Mesodermal cell (in vitro differentiated cells): ENCODE data around the gene FICD.
"Not testable (repeated sequence)": the region's sequence is repeated elsewhere in the genome, so short reads cannot be mapped to it uniquely, and the experiment has no call there.

Source experiments
- H3K27ac ChIP-seq: 2 replicates; pipeline ENCODE4 v1.7.0; 2013; ENCODE audit warnings: mild to moderate bottlenecking, low read depth, low read length, moderate library complexity; ENCODE audit not compliant: severe bottlenecking
- H3K36me3 ChIP-seq: 2 replicates; pipeline ENCODE4 v1.7.1; 2013; ENCODE audit warnings: mild to moderate bottlenecking, low read length, moderate library complexity; ENCODE audit not compliant: control insufficient read depth, insufficient read depth
- H3K4me1 ChIP-seq: one replicate; pipeline ENCODE4 v1.7.1; 2013; ENCODE audit warnings: mild to moderate bottlenecking, low read length; ENCODE audit not compliant: insufficient read depth, control insufficient read depth, poor library complexity, severe bottlenecking
- H3K4me3 ChIP-seq: 2 replicates; pipeline ENCODE4 v1.7.0; 2013; ENCODE audit warnings: low read length, control low read depth, mild to moderate bottlenecking; ENCODE audit not compliant: insufficient read depth, poor library complexity, severe bottlenecking; ENCODE audit errors: extremely low read depth
- H3K9me3 ChIP-seq: 2 replicates; pipeline ENCODE4 v1.7.1; 2013; ENCODE audit warnings: mild to moderate bottlenecking, low read length, moderate library complexity; ENCODE audit not compliant: control insufficient read depth
- WGBS, 2 experiments: methylation state at CpG; one replicate each; pipeline ENCODE4 v1.1.5; 2013; ENCODE audit warnings: missing lambda C conversion rate in 2 of 2; ENCODE audit not compliant: insufficient coverage in 2 of 2; 5-methylcytosine and 5-hydroxymethylcytosine counted together

FICD gene

DNA sequence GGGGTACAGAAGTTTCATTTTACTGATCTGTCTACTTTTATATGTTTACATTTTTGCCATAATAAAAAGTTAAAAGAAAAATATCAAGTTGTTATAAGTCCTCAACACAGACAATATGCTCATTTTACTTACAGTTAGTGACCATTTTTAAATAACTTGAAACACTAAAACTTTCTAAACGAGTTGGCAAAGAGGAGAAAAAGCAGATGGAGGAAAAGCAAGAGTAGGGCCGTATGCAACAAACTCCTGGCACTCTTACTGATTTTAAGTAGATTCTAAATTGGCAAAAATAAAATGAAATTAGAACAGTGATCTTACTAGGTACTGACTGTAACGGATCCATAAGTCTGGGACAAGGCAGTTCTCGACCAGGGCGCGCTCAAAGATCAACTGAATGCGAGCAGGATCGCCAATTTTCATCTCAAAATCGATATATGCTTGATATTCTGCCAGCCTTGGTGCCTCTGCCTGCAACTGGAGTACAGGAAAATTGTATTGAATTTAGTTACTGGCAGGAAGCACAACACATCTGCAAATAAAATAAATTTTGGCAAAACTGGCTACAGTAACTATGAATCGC lies 23.6 kb downstream of the FICD start:
- no peaks in the 10 kb centered on the region for H3K4me1 ChIP-seq
- no peak overlapping the region for H3K27ac ChIP-seq
- 95 to 98% methylated on average over 7 to 9 of the region's 10 CpGs for WGBS, 2 experiments
- peaks cover 78% of the 10 kb centered on the region for H3K36me3 ChIP-seq
- no peak overlapping the region for H3K4me3 ChIP-seq
- no peaks in the 10 kb centered on the region for H3K9me3 ChIP-seq

DNA sequence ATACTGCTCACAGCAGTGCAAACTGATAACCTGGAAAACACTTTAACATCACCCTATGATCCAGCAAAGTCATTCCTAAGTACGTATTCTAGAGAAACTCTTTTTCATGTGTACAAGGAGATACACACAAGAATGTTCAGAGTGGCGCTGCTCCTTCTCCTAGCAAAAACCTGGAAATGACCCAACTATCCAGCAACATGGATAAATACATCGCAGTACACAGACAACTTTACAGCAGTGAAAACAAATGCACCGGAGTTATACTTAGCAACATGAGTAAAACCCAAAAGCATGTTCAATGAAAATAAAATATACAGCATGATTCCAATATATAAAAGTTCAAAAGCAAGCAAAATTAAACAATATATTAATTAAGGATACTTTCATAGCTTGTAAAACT lies 27.2 kb downstream of the FICD start:
- Histone ChIP-seq H3K27ac (no peak overlapping the region), H3K4me3 (no peak overlapping the region), H3K36me3 (peaks cover 80% of the 10 kb centered on the region), H3K4me1 (no peaks in the 10 kb centered on the region), H3K9me3 (no peaks in the 10 kb centered on the region)
- 90 to 100% methylated on average over 2 to 3 of the region's 4 CpGs for WGBS, 2 experiments

DNA sequence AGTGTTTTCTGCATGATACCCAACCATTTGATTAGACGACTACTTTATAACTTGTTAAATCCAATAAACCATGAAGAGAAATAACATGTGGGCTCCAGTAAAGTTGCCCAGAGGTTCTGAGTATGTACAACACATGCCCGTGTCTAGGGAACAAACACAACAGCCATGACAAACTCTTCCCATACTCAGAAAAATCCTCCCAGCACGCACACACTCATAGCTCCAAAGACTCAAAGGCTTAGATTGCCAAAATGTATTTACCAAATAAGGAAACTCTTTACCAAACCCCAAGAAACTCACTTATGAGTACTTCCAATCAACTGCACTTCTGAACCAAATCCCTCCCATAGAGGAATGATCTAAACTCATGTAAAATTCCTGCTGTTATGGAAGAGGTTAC lies 28.6 kb downstream of the FICD start:
- 94 to 100% methylated on average over 2 of the region's 3 CpGs for WGBS, 2 experiments
- H3K36me3 ChIP-seq = peaks cover 78% of the 10 kb centered on the region

DNA sequence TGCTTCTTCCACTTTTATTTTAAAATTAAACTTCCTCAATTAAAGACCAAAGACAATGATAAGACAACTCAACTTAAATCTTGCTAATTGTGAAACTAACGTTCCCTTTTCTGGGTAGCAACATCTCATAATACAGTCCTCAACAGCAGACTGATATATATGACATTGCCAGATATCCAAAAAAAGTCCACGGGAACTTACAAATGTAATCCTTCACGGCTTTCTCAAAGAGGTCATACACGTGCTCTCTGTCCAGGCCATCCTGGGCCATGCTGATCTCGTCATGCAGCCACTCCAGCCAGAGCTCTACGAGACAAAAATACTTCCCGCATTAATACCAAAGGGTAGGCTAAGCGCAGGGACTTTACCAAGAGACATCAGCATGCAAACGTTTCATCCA lies 32.6 kb downstream of the FICD start:
- Histone ChIP-seq H3K4me3 (no peak overlapping the region), H3K9me3 (no peaks in the 10 kb centered on the region), H3K4me1 (no peaks in the 10 kb centered on the region), H3K27ac (no peak overlapping the region), H3K36me3 (peaks cover 64% of the 10 kb centered on the region)
- WGBS, 2 experiments = 94 to 98% methylated on average over 8 to 9 of the region's 9 CpGs

More for the DNA sequence above, 28.6 kb downstream of the FICD start:
- Histone ChIP-seq H3K27ac (no peak overlapping the region), H3K4me1 (no peaks in the 10 kb centered on the region), H3K9me3 (no peaks in the 10 kb centered on the region), H3K4me3 (no peak overlapping the region)

DNA sequence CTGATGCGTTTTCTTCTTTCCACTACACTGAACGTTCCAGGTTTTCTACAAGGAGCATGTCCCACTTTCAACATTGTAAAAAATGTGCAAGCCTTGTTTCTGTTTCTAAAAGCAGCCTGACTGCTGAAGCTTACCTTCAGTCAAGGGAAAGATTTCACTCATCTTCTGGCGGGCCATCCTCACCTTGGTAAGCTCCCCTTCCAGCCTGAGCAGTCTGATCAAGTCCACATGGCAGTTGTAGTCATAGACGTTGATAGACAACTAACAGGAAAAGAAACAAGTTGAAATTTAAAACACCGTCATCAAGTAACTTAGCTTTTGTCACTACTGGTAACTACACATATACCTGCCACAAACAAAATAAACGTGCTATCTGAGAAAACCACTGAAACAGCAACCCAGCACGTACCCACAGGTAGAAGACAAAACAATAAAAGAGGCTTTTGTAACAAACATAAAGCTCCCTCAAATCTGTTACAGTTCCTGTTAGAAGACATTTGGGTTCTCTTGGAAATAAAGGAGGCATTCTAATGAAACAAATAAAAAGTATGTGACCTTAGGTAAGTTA lies 34.0 kb downstream of the FICD start:
- H3K4me3 ChIP-seq = no peak overlapping the region
- no peaks in the 10 kb centered on the region for H3K9me3 ChIP-seq
- no peak overlapping the region for H3K27ac ChIP-seq
- peaks cover 56% of the 10 kb centered on the region for H3K36me3 ChIP-seq
- H3K4me1 ChIP-seq = no peaks in the 10 kb centered on the region
- WGBS, 2 experiments = 80 to 100% methylated on average over 4 to 5 of the region's 7 CpGs

DNA sequence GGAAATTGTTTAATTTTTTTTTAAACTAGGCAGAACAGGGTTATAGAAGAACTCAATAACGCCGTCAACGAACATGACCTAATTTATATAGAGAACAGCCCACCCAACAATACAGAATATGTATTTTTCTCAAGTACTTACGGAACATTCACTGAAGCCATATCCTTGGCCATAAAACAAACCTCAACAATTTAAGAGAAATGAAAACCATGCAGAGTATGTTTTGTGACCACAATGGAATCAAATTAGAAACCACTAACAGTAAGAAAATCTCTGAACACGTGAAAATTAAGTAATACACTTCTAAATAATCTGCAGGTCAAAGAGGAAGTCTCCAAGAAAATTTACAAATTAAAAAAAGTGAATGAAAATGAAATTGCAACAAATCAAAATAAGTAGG lies 36.5 kb downstream of the FICD start:
- Histone ChIP-seq H3K9me3 (no peaks in the 10 kb centered on the region), H3K36me3 (peaks cover 45% of the 10 kb centered on the region), H3K4me3 (no peak overlapping the region), H3K4me1 (no peaks in the 10 kb centered on the region), H3K27ac (no peak overlapping the region)
- no CpG with 5 or more reads among the region's 5 CpGs for WGBS, 2 experiments

DNA sequence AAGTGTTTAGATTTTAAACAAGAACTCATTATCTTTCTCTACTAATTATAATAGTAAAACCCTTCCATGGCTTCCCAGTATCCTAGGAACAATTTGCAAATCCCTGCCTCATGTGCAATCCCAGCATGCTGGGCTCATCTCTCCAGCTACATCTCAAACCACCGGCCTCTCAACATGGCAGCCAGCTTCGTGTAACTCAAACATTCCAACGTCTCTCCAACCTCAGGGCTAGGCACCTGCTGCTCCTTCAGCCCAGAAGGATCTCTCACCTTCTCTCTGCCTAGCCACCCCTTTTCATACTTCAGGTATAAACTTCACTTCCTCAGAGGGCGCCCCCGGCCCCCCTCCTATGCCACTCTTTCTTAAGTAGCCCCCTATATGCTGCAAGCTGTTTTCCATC lies 38.7 kb downstream of the FICD start:
- 90 to 91% methylated on average over 4 to 5 of the region's 5 CpGs for WGBS, 2 experiments
- Histone ChIP-seq H3K27ac (no peak overlapping the region), H3K4me1 (no peaks in the 10 kb centered on the region), H3K36me3 (peaks cover 41% of the 10 kb centered on the region), H3K9me3 (no peaks in the 10 kb centered on the region), H3K4me3 (no peak overlapping the region)

DNA sequence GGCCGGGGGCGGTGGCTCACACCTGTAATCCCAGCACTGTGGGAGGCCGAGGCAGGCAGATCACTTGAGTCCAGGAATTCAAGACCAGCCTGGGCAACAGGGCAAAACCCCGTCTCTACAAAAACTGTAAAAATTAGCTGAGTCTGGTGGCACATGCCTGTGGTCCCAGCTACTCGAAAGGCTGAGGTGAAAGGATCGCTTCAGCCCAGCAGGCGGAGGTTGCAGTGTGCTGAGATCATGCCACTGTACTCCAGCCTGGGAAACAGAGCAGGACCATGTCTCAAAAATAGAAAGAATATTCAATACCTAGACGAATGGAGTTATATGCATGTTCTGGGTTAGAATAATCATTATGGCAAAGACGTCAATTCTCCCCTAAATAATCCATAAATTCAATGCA lies 40.3 kb downstream of the FICD start:
- peaks cover 42% of the 10 kb centered on the region for H3K36me3 ChIP-seq
- not testable (repeated sequence) for H3K4me3 ChIP-seq, H3K27ac ChIP-seq, H3K9me3 ChIP-seq, H3K4me1 ChIP-seq
- WGBS, 2 experiments = 91 to 94% methylated on average over 7 of the region's 9 CpGs

DNA sequence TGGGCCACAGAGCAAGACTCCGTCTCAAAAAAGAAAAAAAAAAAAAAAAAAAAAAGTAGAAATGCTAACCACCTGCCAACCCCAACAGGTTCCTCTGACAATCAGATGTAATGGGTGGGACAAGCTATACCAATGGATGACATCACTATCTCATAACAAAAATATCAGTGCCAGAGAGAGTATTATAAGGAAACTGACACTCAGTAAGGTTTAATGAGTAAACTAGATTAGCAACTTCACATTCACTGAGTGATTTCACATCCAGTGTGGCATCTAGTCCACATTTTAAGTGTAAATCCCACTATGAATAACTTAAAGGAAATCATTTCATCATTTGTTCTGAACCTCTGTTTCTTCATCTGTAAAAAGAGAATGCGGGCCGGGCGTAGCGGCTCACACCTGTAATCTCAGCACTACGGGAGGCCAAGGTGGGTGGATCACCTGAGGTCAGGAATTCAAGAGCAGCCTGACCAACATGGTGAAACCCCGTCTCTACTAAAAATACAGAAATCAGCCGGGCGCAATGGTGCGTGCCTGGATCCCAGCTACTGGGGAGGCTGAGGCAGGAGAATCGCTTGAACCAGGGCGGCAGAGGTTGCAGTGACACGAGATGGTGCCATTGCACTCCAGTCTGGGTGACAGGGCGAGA lies 44.1 kb downstream of the FICD start:
- Histone ChIP-seq H3K36me3 (peaks cover 41% of the 10 kb centered on the region), H3K4me1 (peaks cover 3% of the 10 kb centered on the region), H3K9me3 (no peaks in the 10 kb centered on the region), H3K27ac (no peak overlapping the region), H3K4me3 (no peak overlapping the region)
- WGBS, 2 experiments = 97 to 98% methylated on average over 12 of the region's 14 CpGs

DNA sequence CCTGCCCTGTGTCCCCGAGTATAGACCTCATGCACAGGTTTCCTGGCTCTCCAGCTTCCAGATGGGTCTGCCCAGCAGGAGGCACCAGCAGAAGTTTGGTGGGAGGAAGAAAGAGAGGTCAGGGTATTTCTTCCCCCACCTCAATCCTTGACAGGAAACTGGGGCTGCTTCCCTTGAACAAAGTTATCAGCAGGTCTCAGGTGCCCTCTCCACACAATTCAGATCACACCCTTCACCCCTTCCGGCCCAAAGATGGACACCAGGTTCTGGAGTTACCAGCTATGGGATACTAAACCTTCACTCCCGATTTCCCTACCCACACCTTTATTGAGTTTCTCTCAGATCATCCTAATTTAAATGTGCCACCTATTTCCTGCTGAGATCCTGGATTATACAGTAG lies 44.7 kb downstream of the FICD start:
- Histone ChIP-seq H3K27ac (no peak overlapping the region), H3K9me3 (no peaks in the 10 kb centered on the region), H3K4me1 (peaks cover 3% of the 10 kb centered on the region), H3K36me3 (peaks cover 47% of the 10 kb centered on the region), H3K4me3 (peak overlapping the region; percentile 98)
- WGBS, 2 experiments = 52 to 92% methylated on average over 1 to 2 of the region's 3 CpGs

DNA sequence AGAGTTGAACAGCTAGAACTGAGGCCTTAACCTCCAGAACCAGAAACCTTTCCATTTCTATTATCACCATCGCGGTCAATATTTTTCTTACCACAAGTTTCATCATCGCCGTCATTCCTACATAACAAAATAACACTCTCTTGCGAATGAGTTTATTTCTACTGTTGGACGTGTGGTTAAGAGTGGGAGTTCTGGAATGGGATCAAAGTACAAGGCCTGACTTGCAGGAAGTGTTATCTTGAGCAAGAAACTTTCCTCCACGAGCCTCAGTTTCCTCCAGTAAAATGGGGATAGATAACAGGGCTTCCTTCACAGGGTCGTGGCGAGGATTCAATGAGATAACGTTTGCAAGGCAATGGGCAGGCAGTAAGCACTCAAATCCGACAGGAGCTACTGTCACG lies 45.2 kb downstream of the FICD start:
- H3K36me3 ChIP-seq = peaks cover 52% of the 10 kb centered on the region
- peak overlapping the region; percentile 99 for H3K27ac ChIP-seq
- H3K4me1 ChIP-seq = peaks cover 3% of the 10 kb centered on the region
- no peaks in the 10 kb centered on the region for H3K9me3 ChIP-seq
- H3K4me3 ChIP-seq = peak overlapping the region; percentile 98
- 0% methylated on average over 6 to 8 of the region's 12 CpGs for WGBS, 2 experiments
